Mucosa of gallbladder (tissue), 1 donor: ENCODE measurements around the gene ELP4. TPM values are rescaled to one million over a fixed set of nuclear protein-coding genes. Genes with fewer than 3 reads are reported as not detected.

Experiments
- DNase-seq: peaks from one replicate; pipeline ENCODE4 v3.0.0-alpha.2; 2020; ENCODE audit warnings: low spot score
- total RNA-seq: library from RNA; stranded (reverse); gene quantifications from one replicate; pipeline ENCODE4 v1.2.1, GENCODE V29; 2021
- donor health status: DM: no; HTN: no; CAD: no.

ELP4 gene
- total RNA-seq, 1 donor from 2014 or later, result 14.4 TPM

DNA sequence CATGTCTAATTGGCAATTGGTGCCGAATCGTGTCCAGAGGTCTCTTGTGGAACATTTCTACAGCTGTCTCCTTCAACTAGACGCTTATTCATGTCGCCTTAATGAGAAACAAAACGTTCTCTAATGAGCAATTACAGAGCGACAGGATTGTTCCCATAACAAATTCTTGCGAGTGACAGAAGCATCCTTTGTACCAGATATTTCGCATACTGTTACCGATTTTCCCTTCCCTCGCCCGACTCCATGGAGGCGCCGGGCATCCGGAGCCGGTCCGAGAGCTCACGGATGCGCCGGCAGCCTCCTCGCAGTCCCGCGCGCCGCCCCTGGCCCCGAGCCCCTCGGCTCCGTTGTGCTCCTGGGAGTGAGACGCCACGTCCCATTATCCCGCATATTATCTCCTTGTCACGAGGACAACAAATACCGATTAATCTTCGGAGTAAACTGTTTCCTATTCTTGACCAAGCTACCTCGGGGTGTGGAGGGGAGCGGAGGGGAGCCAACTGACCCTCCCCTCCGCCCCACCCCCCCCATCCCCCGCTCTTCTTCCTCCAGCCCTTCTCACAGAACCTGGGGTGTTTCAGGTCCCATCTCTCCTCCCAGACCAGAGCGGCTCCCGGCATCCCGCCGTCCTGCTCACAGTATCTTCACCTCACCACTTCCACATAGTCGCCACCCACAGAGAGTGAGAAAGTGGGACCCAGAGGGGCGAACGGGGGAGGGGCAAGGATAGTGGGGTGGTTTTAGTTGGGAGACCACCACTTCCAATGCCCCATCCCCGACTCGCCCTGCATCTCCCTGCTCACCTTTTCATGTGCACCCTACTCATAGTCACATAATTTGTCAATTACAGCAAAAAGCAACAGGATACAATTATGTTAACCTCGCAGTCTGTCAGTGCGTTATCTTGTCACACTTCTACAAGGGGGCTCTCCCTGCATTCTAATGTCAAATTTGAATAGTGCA, 290.1 kb downstream of the ELP4 start:
- DNase-seq, result no peak

DNA sequence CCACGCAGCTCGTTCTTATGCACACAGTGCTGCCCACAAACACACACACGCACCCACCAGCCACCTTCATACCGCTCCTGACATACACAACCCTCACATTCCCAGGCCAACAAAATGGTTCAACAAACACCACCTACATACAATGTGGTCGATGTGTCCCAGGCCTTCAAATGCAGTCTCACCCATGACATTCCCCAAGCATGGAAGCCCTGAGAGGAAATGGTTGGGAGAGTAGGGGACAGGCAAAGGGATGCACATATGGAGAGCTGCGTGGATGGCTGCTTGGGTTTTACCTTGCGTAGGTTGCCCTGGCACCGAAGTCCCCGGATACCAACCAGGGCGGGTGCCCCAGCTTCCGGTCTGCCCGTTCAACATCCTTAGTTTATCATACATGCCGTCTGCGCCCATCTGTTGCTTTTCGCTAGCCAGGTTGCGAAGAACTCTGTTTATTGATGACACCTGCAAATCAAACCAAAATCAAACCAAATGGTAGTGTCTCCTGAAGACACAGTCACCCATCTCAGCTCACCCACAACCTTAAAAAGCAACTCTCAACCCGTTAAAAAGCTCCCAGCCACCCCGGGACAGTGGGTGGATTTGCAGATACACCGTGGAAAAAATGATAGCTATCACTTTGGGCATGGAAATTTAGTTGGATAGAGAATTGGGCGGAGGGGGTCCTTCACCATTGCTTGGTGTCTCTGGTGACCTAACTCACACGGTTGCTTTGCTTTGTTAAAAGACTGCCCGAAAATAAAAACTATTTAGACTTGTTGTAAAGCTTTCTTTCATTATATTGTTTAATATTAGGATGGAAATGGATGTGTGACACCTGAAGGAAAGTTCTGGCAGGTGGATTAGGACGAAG, 291.1 kb downstream of the ELP4 start:
- DNase-seq, result no peak

DNA sequence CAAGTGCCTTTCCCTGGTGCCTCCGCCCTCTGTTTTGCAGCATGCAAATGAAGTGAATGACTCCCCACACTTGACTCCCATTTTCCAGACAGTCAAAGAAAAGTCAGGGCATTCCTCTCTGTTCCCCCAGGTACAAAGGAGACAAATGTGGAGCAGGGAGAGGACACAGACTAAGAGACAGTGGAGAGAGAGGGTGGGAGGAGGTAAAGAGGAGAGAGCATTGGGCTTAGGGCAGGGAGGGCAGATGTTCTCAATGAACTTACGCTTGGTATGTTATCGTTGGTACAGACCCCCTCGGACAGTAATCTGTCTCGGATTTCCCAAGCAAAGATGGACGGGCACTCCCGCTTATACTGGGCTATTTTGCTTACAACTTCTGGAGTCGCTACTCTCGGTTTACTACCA, 291.7 kb downstream of the ELP4 start:
- peak; percentile 5 for DNase-seq

DNA sequence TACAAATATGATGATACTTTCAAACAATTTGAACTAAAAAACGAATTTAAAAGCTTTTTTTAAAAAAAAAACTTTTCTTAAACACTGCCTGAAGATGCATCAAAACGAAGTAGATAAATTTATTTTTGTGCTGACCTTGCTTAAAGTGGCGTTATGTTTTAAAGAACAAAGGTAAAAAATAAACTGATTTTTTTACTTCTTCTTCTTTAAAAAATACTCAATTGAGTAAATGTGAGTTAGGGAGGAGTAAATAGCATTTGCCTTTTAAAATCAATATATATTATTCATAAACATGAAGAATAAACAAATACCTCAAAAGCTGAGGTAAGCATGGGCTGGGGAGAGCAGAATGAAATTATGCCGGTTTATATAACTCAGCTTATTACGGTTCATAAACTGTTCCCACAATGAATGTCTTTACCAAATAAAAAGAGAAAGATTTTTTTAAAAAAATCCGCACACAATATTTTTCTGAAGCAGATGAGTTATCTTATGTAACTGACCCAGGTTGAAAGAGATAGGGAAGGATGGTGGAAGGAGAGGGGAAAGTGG, 292.5 kb downstream of the ELP4 start:
- DNase-seq, result no peak

DNA sequence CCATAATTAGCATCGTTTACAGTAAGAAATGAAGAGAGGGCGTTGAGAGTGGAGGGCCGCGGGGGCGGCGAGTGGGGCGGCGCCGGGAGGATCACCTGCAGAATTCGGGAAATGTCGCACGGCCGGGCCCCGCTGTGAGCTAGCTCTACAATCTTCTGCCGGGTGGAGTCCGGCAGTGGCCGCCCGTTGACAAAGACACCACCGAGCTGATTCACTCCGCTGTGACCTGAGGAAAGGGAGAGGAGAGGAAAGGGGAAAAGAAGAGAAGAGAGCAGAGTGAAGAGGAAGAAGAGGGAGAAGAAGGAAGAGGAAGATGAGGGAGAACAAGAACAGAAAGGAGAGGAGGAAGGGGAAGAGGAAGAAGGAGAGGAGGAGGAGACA, 293.0 kb downstream of the ELP4 start:
- no peak for DNase-seq

DNA sequence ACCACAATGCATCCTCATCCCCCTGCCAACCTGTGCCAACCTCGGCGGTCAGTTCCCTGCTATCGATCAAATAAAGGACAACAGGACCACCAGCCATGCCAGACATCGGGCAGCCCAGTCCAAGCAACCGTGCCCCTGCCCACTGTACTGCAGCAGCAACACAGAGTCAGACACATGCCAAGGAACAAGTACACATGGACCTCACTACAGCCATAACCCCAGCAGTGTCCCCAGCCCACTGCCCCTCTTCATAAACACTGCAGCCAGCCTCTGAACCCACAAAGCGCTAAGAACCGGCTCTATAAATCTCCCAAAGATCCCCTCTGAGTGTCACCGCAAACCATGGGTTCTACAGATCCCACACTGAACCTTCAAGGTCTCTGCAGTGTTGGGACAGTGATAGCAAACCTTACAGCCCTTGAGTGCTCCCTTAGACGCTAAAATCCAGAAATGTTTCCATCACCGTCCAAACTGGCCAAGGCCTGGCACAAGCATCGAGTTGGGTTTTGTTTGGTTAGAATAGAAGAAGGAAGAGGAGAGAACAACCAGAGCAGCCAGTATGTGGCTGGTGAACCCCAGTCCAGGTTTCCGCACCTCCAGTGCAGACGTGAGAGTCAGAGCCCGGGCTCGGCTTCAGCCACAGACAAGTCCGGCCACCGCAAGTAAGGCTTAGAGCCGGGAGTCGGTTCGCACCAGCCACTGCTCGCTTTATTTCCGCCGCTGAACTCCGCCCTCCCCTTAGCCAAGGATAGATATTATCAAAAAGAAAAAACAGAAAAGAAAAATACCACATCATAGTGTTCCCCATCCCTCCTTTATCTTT, 293.6 kb downstream of the ELP4 start:
- DNase-seq, result peak; percentile 8

DNA sequence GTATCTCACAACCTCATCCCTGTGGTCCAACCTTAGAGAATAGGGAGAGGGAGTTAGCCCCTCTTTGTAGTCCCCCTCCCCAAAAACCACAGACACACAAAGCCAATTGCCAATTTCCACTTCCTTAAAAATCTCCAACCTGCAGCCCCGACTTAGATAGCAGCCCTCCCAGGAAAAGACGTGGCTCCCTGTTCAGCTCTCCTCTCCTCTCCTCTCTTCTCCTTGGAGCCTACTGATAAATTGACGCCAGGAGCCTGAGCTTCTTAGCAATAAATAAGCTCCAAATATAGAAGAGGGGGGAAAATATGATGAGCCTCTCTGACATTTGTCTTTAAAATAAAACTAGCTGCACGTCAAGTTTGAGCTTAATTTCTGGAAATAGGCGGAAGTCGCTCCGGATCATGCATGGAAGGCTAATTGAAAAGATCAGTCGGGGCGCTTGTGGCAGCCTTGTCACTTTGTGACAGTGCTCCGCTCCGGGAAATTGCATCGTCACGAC, 294.3 kb downstream of the ELP4 start:
- DNase-seq, result no peak

DNA sequence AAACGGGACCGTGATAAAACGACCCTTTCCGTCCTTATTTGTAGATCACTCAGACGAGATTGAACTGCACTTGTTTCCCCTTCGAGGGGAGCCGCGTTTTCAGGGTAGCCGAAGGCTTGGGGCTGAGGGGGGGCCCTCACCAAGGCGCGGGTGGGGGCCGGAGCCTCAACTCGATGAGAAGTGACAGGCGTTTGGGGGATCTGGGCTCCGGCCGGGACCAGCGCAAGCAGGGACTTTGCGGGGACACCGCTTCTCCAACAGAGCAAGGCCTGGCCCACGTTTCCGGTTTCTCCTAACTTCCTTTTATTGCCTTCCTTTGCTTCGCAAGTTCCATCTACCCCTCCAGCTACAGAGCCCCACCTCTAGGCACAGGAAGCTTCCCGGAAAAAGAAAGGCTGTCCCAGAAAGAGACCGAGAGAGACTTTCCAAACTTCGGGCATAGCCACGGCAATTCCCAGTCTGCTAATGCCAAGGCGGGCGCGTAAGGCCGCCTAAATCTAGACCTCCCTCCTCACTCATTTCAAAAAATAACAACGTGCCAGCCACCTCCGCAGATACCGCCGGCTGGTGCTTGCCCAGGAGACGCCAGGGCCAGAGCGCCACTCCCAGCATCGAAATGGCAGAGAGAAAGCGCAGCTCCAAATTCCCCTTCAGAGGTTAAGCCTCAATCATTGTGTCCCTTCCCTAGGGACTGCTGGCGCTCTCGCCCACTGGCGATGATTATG, 294.9 kb downstream of the ELP4 start:
- DNase-seq, result no peak

DNA sequence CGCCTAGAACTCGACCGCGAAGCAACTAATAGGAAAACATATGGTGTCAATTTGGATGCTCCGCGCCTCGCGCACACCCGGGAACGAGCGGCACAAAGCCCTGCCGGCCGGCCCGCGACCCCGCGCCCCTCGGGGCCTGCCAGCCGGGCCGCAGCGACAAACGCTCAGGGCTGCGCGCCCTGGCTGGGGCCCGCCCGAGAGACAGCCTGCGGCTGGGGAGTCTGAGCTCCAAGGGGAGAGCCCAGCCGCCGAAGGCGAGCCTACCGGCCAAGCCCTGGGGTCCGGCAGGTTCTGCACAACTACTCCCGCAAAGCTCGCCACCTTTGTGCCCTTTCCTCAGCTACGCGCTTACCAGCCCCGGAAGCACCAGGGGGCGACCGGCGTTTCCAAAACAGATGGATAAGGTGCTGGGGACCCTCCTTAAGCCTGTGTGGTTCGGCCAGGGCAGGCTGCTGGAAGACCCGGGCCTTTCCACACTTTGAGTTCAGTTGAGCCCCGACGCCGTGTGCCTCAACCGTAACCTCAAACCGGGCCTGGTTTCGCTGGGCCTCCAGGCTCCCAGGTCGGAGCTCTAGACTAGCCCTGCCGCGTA, 295.6 kb downstream of the ELP4 start:
- no peak for DNase-seq

DNA sequence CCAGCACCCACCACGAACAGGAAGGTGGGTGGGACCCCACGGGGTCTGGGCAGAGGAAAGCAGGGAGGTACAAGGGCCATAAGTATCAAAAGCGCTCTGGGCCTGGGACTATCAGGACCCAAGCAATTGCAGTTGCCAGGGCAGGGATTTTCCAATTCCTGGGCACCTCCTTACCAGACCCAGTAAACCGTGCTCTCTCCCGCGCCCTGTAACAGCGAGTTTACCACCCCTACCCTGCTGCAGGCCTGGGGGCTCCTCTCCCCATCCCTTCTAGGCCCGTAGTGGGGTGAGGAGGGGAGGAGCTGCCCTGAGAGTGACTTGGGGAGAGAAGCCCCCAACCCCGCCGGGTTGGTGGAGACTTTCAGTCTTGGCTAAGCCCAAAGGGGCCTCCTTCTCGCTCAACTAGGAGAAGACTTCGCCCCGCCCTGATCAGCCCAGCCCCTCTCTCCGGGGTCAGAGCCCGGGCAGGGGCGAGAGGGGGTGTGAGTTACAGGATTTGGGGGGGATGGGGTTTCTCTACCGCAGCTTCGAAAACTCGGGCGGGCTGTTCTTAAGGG, 296.1 kb downstream of the ELP4 start:
- no peak for DNase-seq

DNA sequence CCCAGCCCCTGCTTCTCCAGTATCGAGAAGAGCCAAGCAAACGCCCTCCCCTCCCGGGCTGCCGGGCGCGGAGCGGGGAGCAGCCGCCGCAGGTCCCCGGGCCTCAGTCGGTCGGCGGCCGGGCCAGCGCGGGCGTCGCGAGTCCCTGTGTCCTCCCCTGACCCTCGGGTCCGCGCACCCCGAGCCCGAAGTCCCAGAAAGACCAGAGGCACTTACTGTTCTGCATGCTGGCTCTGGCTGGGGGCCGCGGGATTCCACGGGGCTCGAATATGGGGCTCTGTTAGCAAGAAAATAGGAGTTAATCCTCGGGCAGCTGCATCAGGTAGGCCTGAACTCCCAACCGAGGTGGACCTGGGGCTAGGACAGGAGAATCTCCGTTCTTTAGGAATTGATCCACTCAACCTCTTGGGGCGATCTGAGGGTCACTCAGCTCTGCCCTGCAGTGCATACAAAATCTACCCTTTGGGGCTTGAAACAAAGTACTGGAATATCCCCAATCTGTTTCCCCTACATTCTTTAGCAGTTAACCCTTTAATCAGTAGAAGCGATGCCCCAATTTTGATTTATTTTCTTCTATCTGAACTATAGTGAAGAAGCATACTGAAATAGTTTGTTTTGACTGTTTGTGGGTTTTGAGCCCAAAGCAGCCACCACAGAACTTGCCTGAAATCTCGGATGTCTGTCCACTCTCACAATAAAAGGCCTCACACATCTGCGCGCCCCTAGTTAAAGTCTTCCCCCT, 296.8 kb downstream of the ELP4 start:
- no peak for DNase-seq

DNA sequence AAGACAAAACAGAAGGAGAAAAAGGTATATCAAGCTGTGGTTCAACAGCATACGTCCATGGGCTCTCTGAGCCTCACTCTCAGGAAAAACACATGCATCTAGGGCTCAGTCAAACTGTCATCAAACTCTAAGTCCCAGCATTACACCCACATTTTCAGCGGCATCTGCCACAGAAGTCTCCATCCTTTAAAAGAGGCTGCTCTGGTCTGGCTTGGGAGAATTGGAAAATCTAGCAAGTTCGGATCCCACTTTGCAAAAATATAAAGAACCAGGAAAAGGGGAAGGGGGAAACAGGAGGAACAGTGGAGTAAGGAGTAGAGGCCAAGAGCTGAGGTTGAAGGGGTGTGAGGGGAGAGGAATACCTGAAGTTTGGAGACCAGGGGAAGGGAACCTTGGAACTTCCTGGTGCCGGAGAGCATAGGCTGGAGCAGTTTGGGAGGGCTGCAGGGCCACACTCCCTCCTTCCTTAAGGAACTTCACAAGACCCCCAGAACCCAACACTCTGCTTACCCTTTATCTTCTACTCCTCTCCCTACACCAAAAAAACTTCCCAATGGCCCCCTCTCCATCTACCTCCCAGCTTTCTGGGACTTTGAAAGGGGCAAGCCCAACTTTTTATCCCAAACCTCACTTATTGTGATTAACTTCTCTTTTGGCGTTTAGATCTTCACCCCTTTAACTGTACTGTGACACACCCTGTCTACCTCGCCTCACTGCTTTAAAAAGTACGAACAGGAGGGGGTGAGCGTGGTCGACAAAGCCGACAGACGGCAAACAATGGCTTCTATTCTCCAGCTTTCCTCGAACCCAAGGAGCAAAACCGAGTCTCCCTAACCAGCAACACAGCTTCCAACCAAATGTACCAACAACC, 297.6 kb downstream of the ELP4 start:
- no peak for DNase-seq

DNA sequence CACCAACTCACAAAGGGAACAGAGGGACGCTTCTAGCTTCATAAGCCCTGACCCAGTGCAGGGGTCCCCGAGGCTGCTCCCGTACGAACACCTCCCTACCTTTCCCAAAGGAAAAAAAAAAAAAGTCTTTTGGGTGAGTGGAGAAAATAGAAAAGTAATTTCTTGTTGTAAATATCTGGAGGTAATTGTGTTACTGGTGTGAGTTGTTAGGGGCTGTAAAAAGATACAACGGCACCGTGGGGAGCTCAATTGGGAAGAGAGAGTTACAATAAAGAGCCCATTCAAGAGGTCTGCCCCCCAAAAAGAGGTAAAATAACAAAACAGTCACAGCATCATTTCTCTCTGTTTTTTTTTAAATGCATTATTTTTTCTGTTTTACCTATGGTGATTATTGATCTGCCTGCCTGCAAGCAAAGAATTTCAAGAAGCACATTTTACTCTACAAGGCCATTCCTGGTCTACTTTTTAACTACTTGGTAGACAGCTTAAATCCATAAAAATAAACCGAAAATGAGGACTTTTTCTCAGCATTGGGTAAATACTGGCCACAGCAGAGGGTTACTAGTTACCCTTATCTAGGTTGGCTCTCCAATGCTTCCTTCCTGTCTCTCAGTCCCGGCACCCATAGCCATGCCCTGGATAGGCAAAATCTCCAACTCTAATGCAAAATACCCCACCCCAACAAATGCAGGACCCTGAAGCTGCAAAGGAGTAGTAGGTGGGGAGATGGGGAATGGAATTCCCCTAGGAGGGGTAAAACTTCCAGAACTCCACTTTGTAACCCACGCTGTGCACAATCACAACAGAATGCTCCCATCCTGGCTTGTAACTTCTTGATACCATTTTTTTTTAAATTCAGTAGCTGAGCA, 298.5 kb downstream of the ELP4 start:
- no peak for DNase-seq

DNA sequence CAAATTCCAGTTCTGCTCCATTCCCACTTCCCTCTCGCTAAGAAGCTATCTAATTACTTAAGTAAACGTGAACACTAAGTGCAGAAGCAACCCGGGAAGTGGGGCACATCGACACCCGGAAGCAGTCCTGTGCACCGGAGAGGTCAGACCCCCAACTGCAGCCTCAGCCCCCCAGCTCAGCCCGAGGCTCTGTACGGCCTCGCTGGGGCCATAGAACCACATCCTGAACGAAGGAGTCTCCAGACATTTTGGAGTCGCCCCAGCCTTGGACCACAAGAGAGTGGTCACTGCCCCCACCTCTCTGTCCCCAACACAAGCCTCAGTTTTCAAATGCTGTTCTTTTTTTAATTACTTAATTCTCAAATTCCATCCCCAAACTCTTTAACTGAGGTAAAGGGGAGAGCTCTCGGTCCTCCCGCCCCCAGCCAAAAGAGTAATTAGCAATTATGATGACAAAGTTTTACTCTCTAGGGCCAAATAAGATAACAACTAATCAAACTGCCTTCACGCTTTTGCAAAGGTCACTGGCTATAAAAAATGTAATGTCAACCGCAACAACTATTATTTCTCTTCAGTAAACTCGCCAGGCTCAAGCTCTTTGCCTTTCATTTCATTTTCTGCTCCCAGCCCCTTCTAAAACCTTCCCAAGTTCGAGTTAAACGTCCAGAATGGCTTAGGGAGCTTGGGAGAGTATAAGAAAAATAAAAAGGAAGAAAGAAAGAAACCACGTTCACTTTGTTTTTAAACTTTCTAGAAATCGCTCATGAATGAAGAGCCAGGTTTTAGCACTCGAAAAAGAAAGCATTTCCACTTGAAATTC, 299.4 kb downstream of the ELP4 start:
- peak; percentile 6 for DNase-seq

DNA sequence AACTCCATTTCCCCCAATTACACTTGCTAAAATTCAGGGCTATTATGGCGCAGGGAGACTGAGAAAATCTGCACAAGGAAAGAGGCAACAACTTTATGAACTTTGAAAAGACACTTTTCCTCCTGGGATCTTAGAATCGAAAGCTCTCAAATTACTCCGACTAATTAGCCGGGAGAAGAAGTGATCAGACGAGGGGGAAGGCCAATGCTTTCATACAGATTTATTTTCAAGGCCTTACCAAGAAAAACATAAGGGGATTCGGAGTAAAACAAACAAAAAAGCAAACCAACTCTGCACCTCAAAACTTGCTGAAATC, 299.9 kb downstream of the ELP4 start:
- DNase-seq, result no peak
